NCI-H510A (cell line): ENCODE measurements around the gene PHACTR1.
"Not testable (repeated sequence)": the region's sequence is repeated elsewhere in the genome, so short reads cannot be mapped to it uniquely, and the experiment has no call there.

Experiments
- DNase-seq: peaks from one replicate; lab custom pipeline; 2025; lab: John Stamatoyannopoulos, UW

The PHACTR1 gene

GRCh38 chr6:13112921-13113320 is 396.4 kb downstream of the PHACTR1 start:
- DNase-seq = no peak

GRCh38 chr6:13113376-13113775 is 396.8 kb downstream of the PHACTR1 start:
- no peak for DNase-seq

GRCh38 chr6:13113981-13114593 is 397.5 kb downstream of the PHACTR1 start:
- DNase-seq = no peak

GRCh38 chr6:13116155-13116554 is 399.6 kb downstream of the PHACTR1 start:
- no peak for DNase-seq

GRCh38 chr6:13117570-13117969 is 401.0 kb downstream of the PHACTR1 start:
- no peak for DNase-seq

GRCh38 chr6:13119549-13119948 is 403.0 kb downstream of the PHACTR1 start:
- DNase-seq = no peak

- DNase-seq = no peak
These were observed 404.2 kb downstream of the PHACTR1 start for GRCh38 chr6:13120483-13121482.

GRCh38 chr6:13124131-13124530 is 407.6 kb downstream of the PHACTR1 start:
- no peak for DNase-seq

GRCh38 chr6:13125841-13126240 is 409.3 kb downstream of the PHACTR1 start:
- no peak for DNase-seq

- no peak for DNase-seq
These were observed 415.5 kb downstream of the PHACTR1 start for GRCh38 chr6:13131935-13132661.

GRCh38 chr6:13133894-13134293 is 417.3 kb downstream of the PHACTR1 start:
- not testable (repeated sequence) for DNase-seq

GRCh38 chr6:13135152-13135551 is 418.6 kb downstream of the PHACTR1 start:
- no peak for DNase-seq

GRCh38 chr6:13139119-13139518 is 422.6 kb downstream of the PHACTR1 start:
- no peak for DNase-seq

- no peak for DNase-seq
These were observed 424.4 kb downstream of the PHACTR1 start for GRCh38 chr6:13140980-13141379.

- no peak for DNase-seq
These were observed 424.8 kb downstream of the PHACTR1 start for GRCh38 chr6:13141387-13141786.

GRCh38 chr6:13142611-13143010 is 426.0 kb downstream of the PHACTR1 start:
- no peak for DNase-seq

GRCh38 chr6:13146442-13146841 is 429.9 kb downstream of the PHACTR1 start:
- no peak for DNase-seq

GRCh38 chr6:13147376-13147775 is 430.8 kb downstream of the PHACTR1 start:
- no peak for DNase-seq

GRCh38 chr6:13147782-13148181 is 431.2 kb downstream of the PHACTR1 start:
- DNase-seq = no peak

GRCh38 chr6:13152764-13153163 is 436.2 kb downstream of the PHACTR1 start:
- DNase-seq = no peak

- DNase-seq = no peak
These were observed 439.8 kb downstream of the PHACTR1 start for GRCh38 chr6:13156381-13156780.

GRCh38 chr6:13157293-13157692 is 440.7 kb downstream of the PHACTR1 start:
- DNase-seq = no peak

- no peak for DNase-seq
These were observed 442.7 kb downstream of the PHACTR1 start for GRCh38 chr6:13159300-13159699.
